Subcutaneous adipose tissue (tissue), 4 donors: ENCODE measurements around the gene SUN1. TPM values are rescaled to one million over a fixed set of nuclear protein-coding genes. Genes with fewer than 3 reads are reported as not detected.

Experiments used
- total RNA-seq, 4 donors: library from RNA; depleted of rRNA; stranded (reverse); fragments of >200 nt; gene quantifications; one replicate each; pipeline ENCODE4 v1.1.0, GENCODE V29; 2016
- TF ChIP-seq, protein P1 (sequence below): fragments of 450-650 bp; IDR thresholded peaks from one replicate; pipeline ENCODE4 v1.5.1; 2016; ENCODE audit warnings: low read depth, mild to moderate bottlenecking, control low read depth, antibody characterized with exemption, moderate library complexity

SUN1 gene
- total RNA-seq, 4 donors from 2014 or later: 103 to 239 (median 166) TPM

- TF ChIP-seq, protein P1, sequence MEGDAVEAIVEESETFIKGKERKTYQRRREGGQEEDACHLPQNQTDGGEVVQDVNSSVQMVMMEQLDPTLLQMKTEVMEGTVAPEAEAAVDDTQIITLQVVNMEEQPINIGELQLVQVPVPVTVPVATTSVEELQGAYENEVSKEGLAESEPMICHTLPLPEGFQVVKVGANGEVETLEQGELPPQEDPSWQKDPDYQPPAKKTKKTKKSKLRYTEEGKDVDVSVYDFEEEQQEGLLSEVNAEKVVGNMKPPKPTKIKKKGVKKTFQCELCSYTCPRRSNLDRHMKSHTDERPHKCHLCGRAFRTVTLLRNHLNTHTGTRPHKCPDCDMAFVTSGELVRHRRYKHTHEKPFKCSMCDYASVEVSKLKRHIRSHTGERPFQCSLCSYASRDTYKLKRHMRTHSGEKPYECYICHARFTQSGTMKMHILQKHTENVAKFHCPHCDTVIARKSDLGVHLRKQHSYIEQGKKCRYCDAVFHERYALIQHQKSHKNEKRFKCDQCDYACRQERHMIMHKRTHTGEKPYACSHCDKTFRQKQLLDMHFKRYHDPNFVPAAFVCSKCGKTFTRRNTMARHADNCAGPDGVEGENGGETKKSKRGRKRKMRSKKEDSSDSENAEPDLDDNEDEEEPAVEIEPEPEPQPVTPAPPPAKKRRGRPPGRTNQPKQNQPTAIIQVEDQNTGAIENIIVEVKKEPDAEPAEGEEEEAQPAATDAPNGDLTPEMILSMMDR: no peak
These were observed 58.6 kb downstream of the SUN1 start for GRCh38 chr7:890868-891267.

DNA sequence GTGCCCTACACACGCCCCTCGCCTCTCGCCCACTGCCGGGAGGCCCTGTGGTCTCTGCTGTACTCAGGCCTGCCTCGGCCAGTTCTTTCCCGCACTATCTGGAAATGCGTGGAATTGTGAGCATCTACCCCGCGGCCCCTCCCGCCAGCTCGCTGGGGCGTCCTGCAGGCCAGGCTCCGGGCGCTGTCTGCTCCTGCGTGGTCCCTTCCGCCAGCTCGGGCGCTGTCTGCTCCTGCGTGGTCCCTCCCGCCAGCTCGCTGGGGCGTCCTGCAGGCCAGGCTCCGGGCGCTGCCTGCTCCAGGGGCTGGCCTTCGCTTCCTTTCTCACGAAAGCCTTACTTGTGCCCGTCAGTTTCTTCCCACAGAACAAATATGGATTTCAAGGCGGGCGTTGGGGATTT lies 59.0 kb downstream of the SUN1 start:
- TF ChIP-seq, protein P1: no peak

GRCh38 chr7:891805-892204 lies 59.5 kb downstream of the SUN1 start:
- TF ChIP-seq, protein P1: no peak

DNA sequence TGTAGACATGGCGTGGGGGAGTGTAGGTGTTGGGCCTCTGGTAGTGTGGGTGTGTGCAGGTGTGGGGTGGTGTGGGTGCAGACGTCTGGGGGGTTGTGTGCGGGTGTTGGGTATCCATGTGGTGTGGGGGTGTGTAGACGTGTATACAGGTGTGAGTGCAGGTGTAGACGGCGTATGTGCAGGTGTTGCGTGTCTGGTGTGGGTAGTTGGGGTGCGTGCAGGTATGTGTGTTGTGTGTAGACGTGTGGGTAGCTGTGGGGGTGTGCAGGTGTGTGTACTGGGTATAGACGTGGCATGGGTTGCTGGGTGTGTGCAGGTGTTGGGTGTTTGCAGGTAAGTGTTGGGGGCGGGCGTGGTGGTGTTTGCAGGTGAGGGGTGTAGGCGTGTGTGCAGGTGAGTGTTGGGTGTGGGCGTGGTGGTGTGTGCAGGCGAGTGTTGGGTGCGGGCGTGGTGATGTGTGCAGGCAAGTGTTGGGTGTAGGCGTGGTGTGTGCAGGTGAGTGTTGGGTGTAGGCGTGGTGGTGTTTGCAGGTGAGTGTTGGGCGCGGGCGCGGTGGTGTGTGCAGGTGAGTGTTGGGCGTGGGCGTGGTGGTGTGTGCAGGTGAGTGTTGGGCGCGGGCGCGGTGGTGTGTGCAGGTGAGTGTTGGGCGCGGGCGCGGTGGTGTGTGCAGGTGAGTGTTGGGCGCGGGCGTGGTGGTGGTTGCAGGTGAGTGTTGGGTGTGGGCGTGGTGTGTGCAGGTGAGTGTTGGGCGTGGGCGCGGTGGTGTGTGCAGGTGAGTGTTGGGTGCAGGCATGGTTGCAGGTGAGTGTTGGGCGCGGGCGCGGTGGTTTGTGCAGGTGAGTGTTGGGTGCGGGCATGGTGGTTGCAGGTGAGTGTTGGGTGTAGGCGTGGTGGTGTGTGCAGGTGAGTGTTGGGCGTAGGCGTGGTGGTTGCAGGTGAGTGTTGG lies 60.6 kb downstream of the SUN1 start:
- TF ChIP-seq, protein P1: no peak

DNA sequence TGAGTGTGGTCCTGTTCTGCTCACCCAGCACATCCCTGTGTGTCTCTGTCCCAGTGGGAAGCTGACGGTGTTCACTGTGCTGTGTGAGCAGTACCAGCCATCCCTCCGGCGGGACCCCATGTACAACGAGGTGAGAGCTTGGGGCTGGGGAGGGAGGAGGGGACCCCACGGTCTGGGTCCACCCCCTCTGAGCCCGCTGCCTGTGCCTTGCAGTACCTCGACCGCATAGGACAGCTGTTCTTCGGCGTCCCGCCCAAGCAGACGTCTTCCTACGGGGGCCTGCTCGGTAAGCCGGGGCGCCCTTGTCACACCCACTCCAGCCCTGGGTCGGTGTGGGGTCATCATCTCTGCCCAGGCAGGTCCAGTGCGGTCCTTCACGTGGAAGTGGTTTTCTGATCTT lies 61.4 kb downstream of the SUN1 start:
- TF ChIP-seq, protein P1: no peak

GRCh38 chr7:894164-894867 lies 62.0 kb downstream of the SUN1 start:
- TF ChIP-seq, protein P1: no peak

DNA sequence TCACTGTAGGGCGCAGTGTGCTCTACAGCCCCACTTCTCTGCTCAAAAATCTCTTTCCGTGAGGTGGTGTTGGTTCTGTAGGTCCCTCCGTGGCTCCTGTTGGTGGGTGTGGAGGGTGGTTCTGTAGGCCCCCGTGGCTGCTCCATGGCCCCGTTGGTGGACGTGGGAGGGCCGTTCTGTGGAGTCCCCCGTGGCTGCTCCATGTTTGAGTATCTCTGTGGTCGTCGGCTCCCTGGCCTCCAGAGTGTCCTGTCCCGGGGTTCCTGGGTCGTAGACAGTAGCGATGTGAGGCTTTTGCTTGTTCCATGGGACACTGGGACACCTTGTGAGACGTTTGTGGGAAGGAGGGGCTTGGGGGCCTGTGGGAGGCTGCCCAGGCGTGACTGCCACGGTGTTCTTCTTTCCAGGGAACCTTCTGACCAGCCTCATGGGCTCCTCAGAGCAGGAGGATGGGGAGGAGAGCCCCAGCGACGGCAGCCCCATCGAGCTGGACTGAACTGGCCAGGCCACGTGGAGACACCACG lies 62.7 kb downstream of the SUN1 start:
- TF ChIP-seq, protein P1: no peak
